CD4-positive, alpha-beta T cell treated with Interleukin-6 at 100 ng/mL for 8 hours (primary cell): ENCODE results near the gene ZSWIM6.

Experiments used
- DNase-seq: peaks from one replicate; pipeline ENCODE4 v3.0.0-alpha.2; 2020; ENCODE audit warnings: mixed read lengths, low spot score

The ZSWIM6 gene

GRCh38 chr5:61441742-61442141, 109.7 kb downstream of the ZSWIM6 start:
- DNase-seq = no peak

DNA sequence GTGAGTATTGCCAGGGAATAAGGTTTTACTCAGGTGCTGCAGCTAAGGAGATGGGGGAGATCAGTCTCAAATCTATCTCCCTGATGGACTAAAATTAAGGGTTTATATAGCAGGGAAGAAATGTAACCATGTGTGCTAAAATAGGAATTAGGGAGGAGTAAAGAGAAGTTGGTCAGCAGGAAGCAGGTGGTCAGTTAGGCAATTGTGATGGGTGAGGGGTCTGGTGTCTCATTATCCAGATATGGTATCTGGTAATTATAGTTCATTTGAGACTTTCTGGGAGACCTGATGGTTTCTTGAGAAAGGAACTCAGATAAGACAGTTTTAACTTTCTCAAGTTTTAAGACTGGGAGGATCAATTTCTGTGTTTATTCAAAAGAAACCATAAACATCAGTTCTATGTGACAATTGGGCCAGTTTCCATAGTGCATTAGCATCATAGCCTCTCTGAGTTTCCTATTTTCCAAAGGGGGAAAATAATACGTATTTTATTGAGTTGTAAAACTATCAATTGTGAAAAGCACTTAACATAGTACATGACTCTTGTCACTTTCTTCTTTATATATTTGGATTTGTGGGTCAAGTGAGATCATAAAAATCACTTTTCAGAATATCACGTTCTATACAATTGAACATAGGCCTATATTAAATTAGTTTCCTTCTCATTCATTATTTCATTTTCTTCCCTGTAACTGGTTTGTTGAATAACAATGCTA, 115.9 kb downstream of the ZSWIM6 start:
- DNase-seq = no peak

- DNase-seq = no peak
Measured at GRCh38 chr5:61449804-61450492, 117.9 kb downstream of the ZSWIM6 start.

DNA sequence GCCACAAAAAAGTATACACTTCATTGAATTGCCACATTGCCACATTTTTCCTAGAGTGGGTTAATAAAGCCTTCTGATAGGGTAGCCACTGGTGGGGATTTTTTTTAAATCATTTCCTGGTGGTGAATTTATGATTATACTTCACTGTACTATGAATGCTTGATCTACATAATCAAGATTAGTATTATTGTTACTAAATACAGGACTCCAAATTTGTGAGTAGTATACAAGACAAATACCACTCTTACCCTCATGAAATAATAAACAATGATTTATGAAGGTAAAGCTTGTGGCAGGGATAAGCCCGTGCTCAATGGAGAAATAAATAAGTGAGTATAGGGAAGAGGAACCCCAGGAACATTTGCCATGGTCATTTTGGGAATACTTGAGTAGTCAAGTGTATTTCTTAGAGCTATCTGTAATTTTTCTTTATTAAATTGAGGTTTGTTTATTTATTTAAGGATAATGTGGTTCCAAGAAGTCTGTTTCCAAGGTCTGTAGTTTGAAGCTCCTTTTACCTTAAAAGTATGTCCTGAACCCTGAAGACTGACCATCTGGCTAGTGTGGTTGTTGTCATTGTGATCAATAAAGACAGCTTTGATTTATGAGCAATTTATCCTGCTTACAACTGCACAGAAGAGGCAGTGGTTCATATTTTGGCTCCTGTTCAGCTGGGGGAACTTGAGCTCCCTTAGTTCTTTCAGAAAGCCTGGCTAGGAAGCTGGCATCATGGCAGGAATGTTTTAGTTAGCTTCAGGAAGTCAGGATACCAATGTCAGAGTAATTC, 118.6 kb downstream of the ZSWIM6 start:
- DNase-seq = no peak

GRCh38 chr5:61455179-61456006, 123.3 kb downstream of the ZSWIM6 start:
- DNase-seq = no peak

DNA sequence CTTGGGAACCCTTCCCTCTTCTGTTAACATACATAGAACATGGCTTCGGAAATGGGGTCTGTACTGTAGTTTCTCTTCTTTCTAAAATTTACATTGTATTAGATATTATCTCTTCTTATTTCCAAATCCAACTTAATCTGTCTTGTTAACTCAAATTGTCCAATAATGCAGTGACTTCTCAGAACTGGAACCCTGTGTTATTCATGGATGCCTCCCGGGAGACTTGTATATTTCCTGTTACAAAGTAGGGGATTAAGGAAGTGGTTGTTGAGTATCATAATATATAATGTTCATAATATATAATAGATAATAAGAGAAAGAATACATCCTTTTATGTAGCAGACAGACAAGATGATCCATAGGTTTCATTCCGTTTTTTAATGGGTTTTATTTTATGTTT, 128.4 kb downstream of the ZSWIM6 start:
- DNase-seq = no peak

GRCh38 chr5:61461417-61461816, 129.4 kb downstream of the ZSWIM6 start:
- no peak for DNase-seq

DNA sequence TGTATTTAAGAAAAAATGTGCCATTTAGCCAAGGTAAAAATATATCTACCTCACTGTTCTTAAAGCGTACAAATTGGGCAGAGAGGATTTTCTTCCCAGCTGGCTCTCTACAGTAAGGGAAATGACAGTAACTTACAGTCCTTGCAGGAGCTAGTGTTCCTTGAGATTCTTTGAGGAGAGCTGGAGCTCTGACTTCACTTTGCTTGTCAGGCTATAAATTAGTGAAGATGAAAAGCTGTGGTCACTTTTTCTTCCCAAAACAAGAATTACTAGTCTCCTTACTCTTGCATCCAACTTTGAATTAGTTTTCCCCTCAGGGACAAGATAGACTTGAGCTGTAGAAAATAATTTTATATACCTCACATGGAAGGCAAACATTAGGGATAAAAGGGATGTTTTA, 129.9 kb downstream of the ZSWIM6 start:
- DNase-seq = no peak

GRCh38 chr5:61463596-61463995, 131.5 kb downstream of the ZSWIM6 start:
- DNase-seq = no peak

- no peak for DNase-seq
Measured at GRCh38 chr5:61464512-61464911, 132.5 kb downstream of the ZSWIM6 start.

GRCh38 chr5:61465066-61465465, 133.0 kb downstream of the ZSWIM6 start:
- no peak for DNase-seq

- no peak for DNase-seq
Measured at GRCh38 chr5:61465496-61465895, 133.4 kb downstream of the ZSWIM6 start.

- DNase-seq = no peak
Measured at GRCh38 chr5:61466017-61466416, 134.0 kb downstream of the ZSWIM6 start.

GRCh38 chr5:61467766-61468482, 135.9 kb downstream of the ZSWIM6 start:
- DNase-seq = no peak

- DNase-seq = no peak
Measured at GRCh38 chr5:61468483-61468865, 136.4 kb downstream of the ZSWIM6 start.

DNA sequence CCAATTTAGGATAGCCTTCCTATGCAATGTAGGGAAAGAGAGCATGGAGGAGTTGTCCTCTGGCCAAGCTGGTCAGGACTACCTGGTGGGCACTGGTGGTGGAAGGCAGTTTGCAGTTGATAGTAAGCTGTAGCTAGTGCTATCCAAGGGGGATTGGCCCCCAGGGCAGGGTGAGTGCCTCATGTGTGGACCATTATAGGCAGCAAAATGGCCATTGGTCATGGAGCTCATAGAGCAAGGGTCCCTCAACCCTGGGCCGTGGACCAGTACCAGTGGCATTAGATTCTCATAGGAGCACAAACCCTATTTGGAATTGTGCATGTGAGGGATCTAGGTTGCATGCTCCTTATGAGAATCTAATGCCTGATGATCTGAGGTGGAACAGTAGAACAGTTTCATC, 139.3 kb downstream of the ZSWIM6 start:
- DNase-seq = no peak

GRCh38 chr5:61472172-61472958, 140.3 kb downstream of the ZSWIM6 start:
- no peak for DNase-seq

DNA sequence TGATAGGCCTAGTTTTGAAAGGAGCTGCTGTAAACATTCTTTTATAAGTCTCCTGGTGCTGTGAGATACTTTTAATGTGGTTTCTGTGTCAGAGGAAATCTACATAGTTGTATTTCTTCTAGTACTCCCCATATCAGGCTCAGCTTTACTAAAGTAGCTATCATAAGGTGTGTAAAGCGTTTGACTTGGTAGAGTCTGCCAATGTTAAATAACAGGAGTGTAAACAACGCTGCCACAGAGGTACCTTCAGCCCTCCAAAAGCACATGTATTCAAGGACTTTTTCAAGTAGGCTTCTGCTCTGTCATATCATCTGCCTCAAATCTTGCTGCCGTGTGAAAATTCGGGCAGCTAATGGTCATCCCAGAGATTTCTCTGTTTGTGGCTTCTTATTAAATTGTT, 142.7 kb downstream of the ZSWIM6 start:
- no peak for DNase-seq

- no peak for DNase-seq
Measured at GRCh38 chr5:61477788-61478187, 145.7 kb downstream of the ZSWIM6 start.

DNA sequence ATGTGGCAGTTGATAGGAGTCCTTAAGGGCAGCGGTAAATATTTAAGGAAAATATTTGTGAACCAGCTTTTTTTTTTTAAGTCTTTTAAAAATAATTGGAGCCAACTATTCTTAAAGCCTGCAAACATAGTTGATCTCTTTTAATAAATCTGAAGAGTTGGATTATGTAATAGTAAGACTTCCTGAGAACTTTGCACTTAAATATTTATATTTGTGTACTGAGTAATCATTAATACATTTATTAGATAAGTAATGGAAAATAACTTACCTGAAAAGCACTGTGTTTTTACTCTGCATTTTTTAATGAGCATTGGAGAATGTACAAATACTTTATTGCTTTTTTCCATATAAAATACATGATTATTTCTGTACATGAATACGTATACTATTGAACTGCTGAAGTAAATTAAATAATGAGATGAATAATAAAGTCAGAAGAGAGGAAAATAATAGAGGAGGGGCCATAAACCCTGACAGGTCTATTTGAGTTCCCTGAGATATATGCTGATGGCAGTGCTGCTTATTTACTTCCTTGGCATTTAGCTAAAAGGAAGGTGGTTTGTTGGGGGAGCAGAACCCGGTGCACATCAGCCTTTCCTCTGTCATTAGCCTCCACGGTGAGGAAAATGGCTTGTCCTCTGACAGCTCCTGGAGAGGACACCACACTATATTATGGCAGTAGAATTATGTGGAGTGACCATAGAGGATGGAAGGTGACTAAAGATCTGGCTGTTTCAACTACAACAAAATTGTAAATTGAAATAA, 148.0 kb downstream of the ZSWIM6 start:
- DNase-seq = no peak
